Fibroblast of the aortic adventitia (primary cell): Measurements from ENCODE around the gene PRSS23. TPM values are rescaled to one million over a fixed set of nuclear protein-coding genes. Genes with fewer than 3 reads are reported as not detected.

Experiments
- DNase-seq: peaks from one replicate; pipeline ENCODE4 v3.0.0-alpha.2; 2010; ENCODE audit warnings: low read depth
- H3K4me3 ChIP-seq: 2 replicates; pipeline ENCODE4 v1.5.1; 2011; ENCODE audit warnings: low read depth, mild to moderate bottlenecking, control low read depth, low read length, moderate library complexity
- total RNA-seq: library from RNA; depleted of rRNA; stranded (reverse); fragments of >200 nt; gene quantifications from 2 replicates; pipeline ENCODE4 v1.2.3, GENCODE V29; 2012; ENCODE audit warnings: low replicate concordance
- TF ChIP-seq, protein P1 (sequence below): IDR thresholded peaks from 2 replicates; pipeline ENCODE4 v1.5.1; 2011; ENCODE audit warnings: mild to moderate bottlenecking, low read length, control low read depth, inconsistent platforms; ENCODE audit not compliant: insufficient read depth

The PRSS23 gene
- total RNA-seq, 1 donor, result 410 TPM

DNA sequence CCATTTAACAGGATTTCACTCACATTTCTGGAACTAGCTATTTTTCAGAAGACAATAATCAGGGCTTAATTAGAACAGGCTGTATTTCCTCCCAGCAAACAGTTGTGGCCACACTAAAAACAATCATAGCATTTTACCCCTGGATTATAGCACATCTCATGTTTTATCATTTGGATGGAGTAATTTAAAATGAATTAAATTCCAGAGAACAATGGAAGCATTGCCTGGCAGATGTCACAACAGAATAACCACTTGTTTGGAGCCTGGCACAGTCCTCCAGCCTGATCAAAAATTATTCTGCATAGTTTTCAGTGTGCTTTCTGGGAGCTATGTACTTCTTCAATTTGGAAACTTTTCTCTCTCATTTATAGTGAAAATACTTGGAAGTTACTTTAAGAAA, 9.2 kb downstream of the PRSS23 start:
- peak; percentile 30 for DNase-seq
- no peak overlapping the region for H3K4me3 ChIP-seq
- TF ChIP-seq, protein P1, sequence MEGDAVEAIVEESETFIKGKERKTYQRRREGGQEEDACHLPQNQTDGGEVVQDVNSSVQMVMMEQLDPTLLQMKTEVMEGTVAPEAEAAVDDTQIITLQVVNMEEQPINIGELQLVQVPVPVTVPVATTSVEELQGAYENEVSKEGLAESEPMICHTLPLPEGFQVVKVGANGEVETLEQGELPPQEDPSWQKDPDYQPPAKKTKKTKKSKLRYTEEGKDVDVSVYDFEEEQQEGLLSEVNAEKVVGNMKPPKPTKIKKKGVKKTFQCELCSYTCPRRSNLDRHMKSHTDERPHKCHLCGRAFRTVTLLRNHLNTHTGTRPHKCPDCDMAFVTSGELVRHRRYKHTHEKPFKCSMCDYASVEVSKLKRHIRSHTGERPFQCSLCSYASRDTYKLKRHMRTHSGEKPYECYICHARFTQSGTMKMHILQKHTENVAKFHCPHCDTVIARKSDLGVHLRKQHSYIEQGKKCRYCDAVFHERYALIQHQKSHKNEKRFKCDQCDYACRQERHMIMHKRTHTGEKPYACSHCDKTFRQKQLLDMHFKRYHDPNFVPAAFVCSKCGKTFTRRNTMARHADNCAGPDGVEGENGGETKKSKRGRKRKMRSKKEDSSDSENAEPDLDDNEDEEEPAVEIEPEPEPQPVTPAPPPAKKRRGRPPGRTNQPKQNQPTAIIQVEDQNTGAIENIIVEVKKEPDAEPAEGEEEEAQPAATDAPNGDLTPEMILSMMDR, result no peak

DNA sequence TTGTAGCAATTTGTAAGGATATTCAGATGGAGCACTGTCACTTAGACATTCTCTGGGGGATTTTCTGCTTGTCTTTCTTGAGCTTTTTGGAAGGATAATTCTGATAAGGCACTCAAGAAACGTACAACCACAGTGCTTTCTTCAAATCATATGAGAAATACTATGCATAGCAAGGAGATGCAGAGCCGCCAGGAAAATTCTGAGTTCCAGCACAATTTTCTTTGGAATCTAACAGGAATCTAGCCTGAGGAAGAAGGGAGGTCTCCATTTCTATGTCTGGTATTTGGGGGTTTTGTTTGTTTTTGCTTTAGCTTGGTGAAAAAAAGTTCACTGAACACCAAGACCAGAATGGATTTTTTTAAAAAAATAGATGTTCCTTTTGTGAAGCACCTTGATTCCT, 9.9 kb downstream of the PRSS23 start:
- TF ChIP-seq, protein P1, result no peak
- no peak for DNase-seq
- H3K4me3 ChIP-seq, result no peak overlapping the region

DNA sequence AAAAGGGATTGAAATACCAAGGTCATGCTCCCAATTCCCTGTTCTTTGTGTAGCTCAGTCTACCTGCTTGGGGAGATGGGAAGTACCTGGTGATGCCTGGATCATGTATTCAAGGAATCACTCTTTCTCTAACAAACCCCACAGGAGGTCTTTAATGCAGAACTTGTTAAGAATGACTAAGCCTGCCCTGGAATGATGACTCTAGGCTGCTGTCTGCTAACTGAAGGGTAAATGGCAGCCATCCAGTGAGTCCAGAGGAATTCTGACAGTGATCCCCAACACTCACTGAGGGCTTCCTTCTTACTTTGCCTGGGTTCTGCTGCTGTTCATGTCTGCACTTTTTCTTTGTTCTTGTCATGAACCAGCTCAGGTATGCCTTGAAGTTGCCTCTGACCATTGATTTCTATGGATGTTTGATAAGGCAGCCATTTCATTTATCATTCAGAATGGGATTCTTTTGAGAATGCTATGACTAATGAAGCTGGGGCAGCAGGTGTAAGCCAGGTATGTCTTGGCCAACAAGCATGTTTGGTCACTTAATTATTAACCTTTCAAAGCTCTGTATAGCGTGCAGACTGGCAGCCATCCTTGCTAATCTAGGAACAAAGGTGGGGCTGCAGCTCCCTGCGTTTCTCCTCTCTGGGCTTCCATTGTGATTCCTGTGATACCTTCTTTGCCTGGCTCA, 11.4 kb downstream of the PRSS23 start:
- TF ChIP-seq, protein P1, result no peak
- peak; percentile 54 for DNase-seq
- H3K4me3 ChIP-seq, result no peak overlapping the region

DNA sequence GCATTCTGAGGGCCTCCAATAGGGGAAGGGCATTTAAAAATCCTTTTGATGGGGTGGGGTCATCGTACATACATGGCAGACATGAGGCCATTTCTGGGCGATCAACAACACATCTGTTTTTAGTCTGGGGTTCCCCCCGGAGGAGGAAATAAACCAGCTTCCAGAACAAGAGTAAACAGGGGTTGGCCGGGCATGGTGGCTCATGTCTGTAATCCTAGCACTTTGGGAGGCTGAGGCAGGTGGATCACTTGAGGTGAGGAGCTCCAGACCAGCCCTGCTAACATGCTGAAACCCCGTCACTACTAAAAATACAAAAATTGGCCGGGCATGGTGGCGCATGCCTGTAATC, 12.0 kb downstream of the PRSS23 start:
- TF ChIP-seq, protein P1, result no peak
- no peak for DNase-seq
- H3K4me3 ChIP-seq, result no peak overlapping the region

DNA sequence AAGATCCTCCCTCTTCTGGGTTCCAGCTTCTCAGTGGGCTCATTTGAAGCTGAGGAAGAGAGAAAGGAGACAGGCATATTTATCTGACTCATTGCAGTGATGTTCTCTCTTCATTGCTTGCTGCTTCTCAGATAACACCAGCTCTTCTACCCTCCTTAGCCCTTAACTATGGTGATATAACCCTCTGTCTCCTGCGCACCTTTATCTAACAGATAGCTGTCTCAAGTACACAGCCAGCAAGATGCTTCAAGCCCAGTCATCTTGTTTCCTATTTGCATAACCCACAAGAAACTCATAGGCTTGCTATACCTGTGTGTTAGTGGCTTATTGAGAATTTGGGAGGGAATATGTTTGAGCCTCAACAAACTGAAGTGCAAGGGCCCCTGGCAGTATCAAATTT, 12.6 kb downstream of the PRSS23 start:
- H3K4me3 ChIP-seq, result no peak overlapping the region
- no peak for DNase-seq
- TF ChIP-seq, protein P1, result no peak

DNA sequence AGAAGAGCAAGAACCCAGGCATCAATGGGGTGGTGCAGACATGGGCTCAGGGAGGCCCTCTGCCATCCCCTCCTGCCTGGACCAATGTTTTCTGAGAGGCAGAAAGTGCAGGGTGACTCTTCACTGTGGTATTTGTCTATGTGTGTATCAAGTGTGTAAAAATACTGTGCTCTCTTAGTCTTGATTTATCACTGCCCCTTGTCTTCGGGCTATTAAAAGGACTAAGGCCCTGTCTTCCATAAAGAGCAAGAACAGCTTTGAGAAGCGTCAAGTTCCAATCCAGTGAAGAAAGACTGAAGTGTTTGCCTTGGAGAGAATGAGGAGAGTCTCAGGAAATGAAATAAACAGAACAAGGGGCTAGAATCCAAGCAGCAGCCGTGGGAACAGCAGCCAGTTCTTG, 14.4 kb downstream of the PRSS23 start:
- peak; percentile 58 for DNase-seq
- TF ChIP-seq, protein P1, result no peak
- H3K4me3 ChIP-seq, result no peak overlapping the region

DNA sequence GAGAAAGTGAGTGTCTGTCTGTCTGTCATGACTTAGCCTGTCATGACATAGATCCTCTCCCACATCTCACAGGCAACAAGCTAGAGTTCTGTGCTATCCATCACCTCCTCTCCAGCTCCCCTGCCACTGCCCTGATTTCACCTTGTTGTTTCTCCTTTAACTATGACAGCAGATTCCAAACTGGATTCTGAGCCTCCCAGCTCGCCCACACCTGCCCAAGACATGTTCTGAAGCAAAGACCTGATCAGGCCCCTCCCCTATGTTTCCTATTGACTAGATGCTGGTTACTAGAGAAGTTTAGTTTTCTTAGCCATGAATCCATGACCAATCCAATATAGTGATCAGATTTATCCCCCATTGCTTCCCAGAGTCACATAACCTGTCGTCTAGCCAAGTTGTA, 15.4 kb downstream of the PRSS23 start:
- H3K4me3 ChIP-seq, result no peak overlapping the region
- DNase-seq, result no peak
- TF ChIP-seq, protein P1, result no peak
